GM23338 (cell line): ENCODE results near the gene SMIM30. TPM values are rescaled to one million over a fixed set of nuclear protein-coding genes. Genes with fewer than 3 reads are reported as not detected.

ENCODE experiments used
- ATAC-seq: fragments of 200-7000 bp; cut with Tn5 transposase; 3 replicates; pipeline ENCODE4 v1.9.1; 2020
- DNase-seq: peaks from one replicate; pipeline ENCODE4 v3.0.0-alpha.2; 2015; ENCODE audit warnings: low spot score
- H2AFZ ChIP-seq: fragments of 200-600 bp; sonication (generic); 2 replicates; pipeline ENCODE4 v1.8.0; 2016; ENCODE audit warnings: antibody characterized with exemption, mild to moderate bottlenecking, moderate library complexity
- H3F3A ChIP-seq: fragments of 200-600 bp; sonication (generic); replicated peaks from 2 replicates; pipeline ENCODE4 v1.8.0; 2017; ENCODE audit warnings: antibody characterized with exemption, mixed run types, low read depth
- H3K27ac ChIP-seq: fragments of 200-600 bp; sonication (generic); 2 replicates; pipeline ENCODE4 v1.6.1; 2016; ENCODE audit warnings: low read depth
- H3K27me3 ChIP-seq: fragments of 200-600 bp; sonication (generic); 2 replicates; pipeline ENCODE4 v1.8.0; 2016; ENCODE audit warnings: mild to moderate bottlenecking, mixed run types, moderate library complexity; ENCODE audit not compliant: insufficient read depth
- H3K36me3 ChIP-seq: fragments of 200-600 bp; sonication (generic); 2 replicates; pipeline ENCODE4 v1.8.0; 2016; ENCODE audit warnings: mild to moderate bottlenecking; ENCODE audit not compliant: insufficient read depth
- H3K4me1 ChIP-seq: fragments of 200-600 bp; sonication (generic); 2 replicates; pipeline ENCODE4 v1.8.0; 2016; ENCODE audit warnings: mild to moderate bottlenecking, moderate library complexity; ENCODE audit not compliant: insufficient read depth
- H3K4me2 ChIP-seq: fragments of 200-600 bp; sonication (generic); 2 replicates; pipeline ENCODE4 v1.7.1; 2017; ENCODE audit warnings: mixed run types
- H3K4me3 ChIP-seq: fragments of 200-600 bp; sonication (generic); 2 replicates; pipeline ENCODE4 v1.6.1; 2016; ENCODE audit warnings: mixed run types
- H3K79me2 ChIP-seq: fragments of 200-600 bp; sonication (generic); replicated peaks from 2 replicates; pipeline ENCODE4 v1.8.0; 2017; ENCODE audit warnings: mild to moderate bottlenecking; ENCODE audit not compliant: insufficient read depth
- H3K9me2 ChIP-seq: fragments of 200-600 bp; sonication (generic); 2 replicates; pipeline ENCODE4 v1.8.0; 2017; ENCODE audit not compliant: insufficient read depth
- H4K20me1 ChIP-seq: fragments of 200-600 bp; sonication (generic); replicated peaks from 2 replicates; pipeline ENCODE4 v1.8.0; 2017; ENCODE audit warnings: mild to moderate bottlenecking; ENCODE audit not compliant: insufficient read depth
- H3K27ac Mint-ChIP-seq: 2 replicates; pipeline ENCODE4 v1.8.0; 2020; ENCODE audit warnings: inconsistent platforms, mild to moderate bottlenecking, moderate library complexity, mixed read lengths
- H3K27me3 Mint-ChIP-seq: 3 replicates; pipeline ENCODE4 v1.8.0; 2022; ENCODE audit warnings: low read depth, mild to moderate bottlenecking, moderate library complexity, mixed read lengths, inconsistent platforms; ENCODE audit not compliant: insufficient read depth, poor library complexity
- H3K36me3 Mint-ChIP-seq: 3 replicates; pipeline ENCODE4 v1.8.0; 2021; ENCODE audit warnings: low read depth, mild to moderate bottlenecking, inconsistent platforms, moderate library complexity, mixed read lengths
- H3K4me1 Mint-ChIP-seq: 3 replicates; pipeline ENCODE4 v1.8.0; 2020; ENCODE audit warnings: mild to moderate bottlenecking, inconsistent platforms, mixed read lengths
- H3K4me3 Mint-ChIP-seq: 3 replicates; pipeline ENCODE4 v1.8.0; 2021; ENCODE audit warnings: moderate library complexity, mild to moderate bottlenecking, inconsistent platforms, mixed read lengths
- H3K9me3 Mint-ChIP-seq: 3 replicates; pipeline ENCODE4 v1.8.0; 2020; ENCODE audit warnings: moderate library complexity, mild to moderate bottlenecking, inconsistent platforms, mixed read lengths
- CREB1 ChIP-seq: fragments of 250-450 bp; sonication (Bioruptor Pico); IDR thresholded peaks from 2 replicates; pipeline ENCODE4 v1.5.0; 2020; ENCODE audit warnings: low read depth, mild to moderate bottlenecking, moderate library complexity
- ETS1 ChIP-seq: IDR thresholded peaks from 2 replicates; pipeline ENCODE4 v1.6.1; 2016; ENCODE audit warnings: antibody characterized with exemption
- EZH2phosphoT487 ChIP-seq: fragments of 200-600 bp; sonication (generic); IDR thresholded peaks from one replicate; pipeline ENCODE4 v1.8.1; 2018; ENCODE audit warnings: antibody characterized with exemption; ENCODE audit not compliant: unreplicated experiment
- NANOG ChIP-seq: IDR thresholded peaks from 2 replicates; pipeline ENCODE4 v1.6.1; 2016; ENCODE audit warnings: antibody characterized with exemption, borderline replicate concordance
- POLR2AphosphoS5 ChIP-seq: IDR thresholded peaks from 2 replicates; pipeline ENCODE4 v1.6.1; 2016; ENCODE audit warnings: antibody characterized with exemption, low read depth
- REST ChIP-seq: IDR thresholded peaks from one replicate; pipeline ENCODE4 v1.6.1; 2018; ENCODE audit warnings: antibody characterized with exemption; ENCODE audit not compliant: unreplicated experiment
- STAT1 ChIP-seq: IDR thresholded peaks from one replicate; pipeline ENCODE4 v1.6.1; 2016; ENCODE audit warnings: antibody characterized with exemption; ENCODE audit not compliant: unreplicated experiment
- ZNF114 ChIP-seq: fragments of 250-450 bp; sonication (Bioruptor Pico); IDR thresholded peaks from 2 replicates; pipeline ENCODE4 v1.5.0; 2020; ENCODE audit warnings: mild to moderate bottlenecking, moderate library complexity
- ZNF331 ChIP-seq: fragments of 250-450 bp; sonication (Bioruptor Pico); IDR thresholded peaks from 2 replicates; pipeline ENCODE4 v1.5.0; 2020; ENCODE audit warnings: low read depth, mild to moderate bottlenecking, moderate library complexity
- ZNF462 ChIP-seq: fragments of 250-450 bp; sonication (Bioruptor Pico); IDR thresholded peaks from 2 replicates; pipeline ENCODE4 v1.5.0; 2020; ENCODE audit warnings: mild to moderate bottlenecking, moderate library complexity
- polyA plus RNA-seq: library from polyadenylated mRNA; unstranded; fragments of >200 nt; fragmentation: Nextera tagmentation; extraction: Ambion mirVana; gene quantifications from 2 replicates; pipeline ENCODE4 v1.2.1, GENCODE V29; 2016
- total RNA-seq: library from RNA; depleted of rRNA; stranded (reverse); fragments of >200 nt; shearing (Covaris generic); gene quantifications from 2 replicates; pipeline ENCODE4 v1.2.3, GENCODE V29; 2014

The SMIM30 gene
- total and polyA plus RNA-seq, 2 experiments from 2014 or later = 40.6 to 150 TPM

- Histone ChIP-seq H3K9me2 (no peaks in the 10 kb centered on the region), H3K4me1 (0 out of 2 replicates have a peak, but pooled peaks cover 4% of the 10 kb centered on the region), H3K27ac (no peak overlapping the region), H3F3A (no peaks in the 10 kb centered on the region), H3K4me2 (no peak overlapping the region), H3K4me3 (no peak overlapping the region), H4K20me1 (no peaks in the 10 kb centered on the region), H3K79me2 (no peaks in the 10 kb centered on the region), H2AFZ (no peak overlapping the region), H3K36me3 (no peaks in the 10 kb centered on the region), H3K27me3 (no peaks in the 10 kb centered on the region)
- Mint-ChIP-seq H3K4me1 (peaks cover 31% of the 10 kb centered on the region), H3K27me3 (no peaks in the 10 kb centered on the region), H3K36me3 (no peaks in the 10 kb centered on the region), H3K9me3 (no peaks in the 10 kb centered on the region), H3K27ac (no peak overlapping the region), H3K4me3 (no peak overlapping the region)
- ATAC-seq = no peak
- DNase-seq = no peak
- TF ChIP-seq EZH2phosphoT487 (no peak), STAT1 (no peak), ZNF331 (CRISPR knock-in tag) (no peak), ZNF462 (CRISPR knock-in tag) (no peak), ZNF114 (CRISPR knock-in tag) (no peak), CREB1 (CRISPR knock-in tag) (no peak), NANOG (no peak)
Measured at GRCh38 chr7:113140956-113141355, 22.6 kb upstream of the SMIM30 start.

- Histone ChIP-seq H4K20me1 (no peaks in the 10 kb centered on the region), H3K79me2 (no peaks in the 10 kb centered on the region), H3K27ac (no peak overlapping the region), H3F3A (no peaks in the 10 kb centered on the region), H3K4me3 (no peak overlapping the region), H3K27me3 (no peaks in the 10 kb centered on the region), H3K4me1 (no peaks in the 10 kb centered on the region), H3K9me2 (no peaks in the 10 kb centered on the region), H2AFZ (no peak overlapping the region), H3K36me3 (no peaks in the 10 kb centered on the region), H3K4me2 (no peak overlapping the region)
- Mint-ChIP-seq H3K27me3 (peaks cover 2% of the 10 kb centered on the region), H3K27ac (no peak overlapping the region), H3K4me3 (no peak overlapping the region), H3K9me3 (no peaks in the 10 kb centered on the region), H3K36me3 (no peaks in the 10 kb centered on the region), H3K4me1 (peaks cover 5% of the 10 kb centered on the region; the same call in 1 of the 3 replicates)
- ATAC-seq = no peak
- DNase-seq = no peak
- TF ChIP-seq EZH2phosphoT487 = no peak
- TF ChIP-seq CREB1 (CRISPR knock-in tag) = no peak
- no peak for TF ChIP-seq ETS1
- TF ChIP-seq REST = no peak
- no peak for TF ChIP-seq POLR2AphosphoS5
Measured at GRCh38 chr7:113137241-113137640, 18.9 kb upstream of the SMIM30 start.
